G401.6 (cell line): ENCODE measurements around the gene ARHGEF18.
"Not testable (repeated sequence)": the region's sequence is repeated elsewhere in the genome, so short reads cannot be mapped to it uniquely, and the experiment has no call there.

Experiments
- FAIRE-seq: peaks from 2 replicates; lab custom pipeline; 2012; peaks lifted over from hg19 to GRCh38; lab: Jason Lieb, UNC

Gene ARHGEF18

DNA sequence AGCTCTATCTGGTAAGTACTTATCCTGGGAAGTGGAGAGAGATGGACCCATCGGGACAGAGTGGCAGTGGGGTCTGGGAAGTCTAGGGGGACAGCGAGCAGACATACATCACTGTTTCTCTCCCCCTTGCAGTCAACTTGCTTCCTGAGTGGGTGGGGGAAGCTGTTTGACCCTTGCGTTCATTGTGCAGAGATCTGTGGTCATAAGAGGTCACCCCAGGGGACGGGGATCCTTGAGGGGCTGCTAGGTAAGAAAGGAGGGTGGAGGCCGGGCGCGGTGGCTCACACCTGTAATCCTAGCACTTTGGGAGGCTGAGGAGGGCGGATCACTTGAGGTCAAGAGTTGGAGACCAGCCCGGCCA, 474 bp downstream of the ARHGEF18 start:
- FAIRE-seq = no peak

GRCh38 chr19:7349961-7350711, 1.4 kb downstream of the ARHGEF18 start:
- FAIRE-seq = no peak

DNA sequence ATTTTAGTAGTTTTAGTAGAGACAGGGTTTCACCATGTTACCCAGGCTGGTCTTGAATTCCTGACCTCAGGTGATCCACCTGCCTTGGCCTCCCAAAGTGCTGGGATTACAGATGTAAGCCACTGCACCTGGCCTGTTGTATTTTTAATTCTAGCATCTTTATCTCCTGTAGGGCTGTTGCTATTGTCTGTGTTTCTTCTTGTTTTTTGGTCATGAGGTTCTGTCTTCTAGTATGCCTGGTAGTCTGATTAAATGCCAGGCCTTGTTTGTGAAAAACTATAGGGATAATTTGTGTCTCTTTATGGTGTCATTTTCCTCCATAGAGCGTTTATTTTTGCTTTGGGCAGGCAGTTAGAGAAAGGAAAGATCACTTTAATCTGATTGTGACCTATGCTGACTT, 3.1 kb downstream of the ARHGEF18 start:
- no peak for FAIRE-seq

- no peak for FAIRE-seq
Observed at GRCh38 chr19:7355151-7355820, 6.5 kb downstream of the ARHGEF18 start.

DNA sequence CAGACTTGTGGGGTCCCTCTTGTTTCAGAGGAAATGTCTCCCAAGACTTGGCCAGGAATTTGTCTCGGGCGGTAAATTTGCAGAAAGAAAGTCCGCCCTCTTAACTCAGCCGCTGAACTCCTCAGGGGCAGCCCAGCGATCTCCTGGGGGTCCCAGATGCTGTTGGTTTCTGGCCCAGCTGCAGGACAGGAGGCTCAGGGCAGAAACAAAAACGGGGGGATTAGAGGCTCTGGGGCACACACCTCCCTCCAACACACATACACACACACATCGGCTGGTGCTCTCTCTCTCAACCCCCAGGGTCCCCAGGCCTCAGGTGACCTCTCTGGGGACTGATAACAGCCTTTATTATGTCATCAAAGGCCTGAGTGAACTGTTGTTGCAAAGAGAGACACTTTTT, 7.1 kb downstream of the ARHGEF18 start:
- no peak for FAIRE-seq

GRCh38 chr19:7356899-7357627, 8.3 kb downstream of the ARHGEF18 start:
- no peak for FAIRE-seq

- FAIRE-seq = no peak
Observed at GRCh38 chr19:7358102-7358597, 9.4 kb downstream of the ARHGEF18 start.

DNA sequence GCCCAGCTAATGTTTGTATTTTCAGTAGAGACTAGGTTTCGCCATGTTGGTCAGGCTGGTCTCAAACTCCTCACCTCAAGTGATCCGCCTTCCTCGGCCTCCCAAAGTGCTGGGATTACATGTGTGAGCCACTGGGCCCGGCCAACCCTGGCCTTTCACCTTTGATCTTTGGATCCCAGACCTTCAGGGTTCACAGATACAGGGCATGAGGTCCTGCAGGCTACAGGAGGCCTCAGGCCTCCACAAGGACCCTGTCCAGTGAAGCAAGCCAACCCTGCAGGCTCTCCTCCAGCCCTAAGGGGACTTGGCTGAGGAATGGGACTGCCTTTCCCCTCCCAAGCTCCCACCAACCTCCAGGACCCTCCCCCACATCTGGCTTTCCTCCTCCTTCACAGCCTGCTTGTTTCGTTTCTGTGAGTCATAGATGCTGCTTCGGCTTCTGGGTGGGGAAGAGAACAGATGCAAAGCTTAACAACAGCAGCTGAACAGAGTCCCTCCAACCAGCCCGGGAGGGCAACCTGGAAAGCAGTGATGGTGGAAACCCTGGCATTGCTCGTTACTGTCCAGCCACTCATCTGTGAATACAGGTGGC, 11.8 kb downstream of the ARHGEF18 start:
- no peak for FAIRE-seq

DNA sequence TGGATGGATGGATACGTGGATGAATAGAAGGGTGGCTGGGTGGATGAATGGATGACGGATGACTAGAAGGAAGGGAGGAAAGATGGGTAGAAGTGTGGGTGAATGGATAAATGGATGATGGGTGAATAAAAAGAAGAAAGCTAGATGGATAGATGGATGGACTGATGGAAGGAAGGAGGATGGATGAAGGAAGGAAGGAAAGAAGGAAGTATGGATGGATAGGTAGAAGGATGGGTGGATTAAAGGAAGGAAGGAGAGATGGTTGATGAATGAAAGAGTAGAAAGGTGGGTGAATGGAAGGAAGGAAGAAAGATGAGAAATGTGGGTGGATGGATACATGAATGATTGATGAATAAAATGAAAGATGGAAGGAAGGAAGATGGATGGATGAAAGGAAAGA, 14.5 kb downstream of the ARHGEF18 start:
- FAIRE-seq = no peak

DNA sequence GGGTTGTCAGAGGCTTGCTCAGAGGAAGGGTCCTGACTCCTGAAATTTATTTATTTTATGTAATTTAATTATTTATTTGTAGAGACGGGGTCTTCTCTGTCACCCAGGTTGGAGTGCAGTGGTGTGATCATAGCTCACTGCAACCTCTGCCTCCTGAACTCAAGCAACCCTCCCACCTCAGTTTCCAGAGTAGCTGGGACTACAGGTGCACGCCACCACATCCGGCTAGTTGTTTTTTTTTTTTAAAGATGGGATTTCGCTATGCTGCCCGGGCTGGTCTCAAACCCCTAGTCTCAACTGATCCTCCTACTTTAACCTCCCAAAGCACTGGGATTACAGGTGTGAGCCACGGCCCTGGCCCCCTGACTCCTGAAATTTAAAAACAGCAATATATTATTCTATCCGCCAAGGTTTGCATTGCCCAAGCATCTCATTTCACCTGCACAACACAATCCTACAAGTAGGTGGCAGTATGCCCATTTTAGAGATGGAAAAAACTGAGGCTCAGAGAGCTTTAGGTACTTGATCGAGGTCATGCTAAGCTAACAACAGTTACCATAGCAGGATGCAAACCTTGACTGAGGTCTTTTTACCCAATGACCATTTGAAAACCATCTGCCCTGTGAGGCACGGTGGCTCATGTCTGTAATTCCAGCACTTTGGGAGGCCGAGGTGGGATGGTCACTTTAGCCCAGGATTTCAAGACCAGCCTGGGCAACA, 18.1 kb downstream of the ARHGEF18 start:
- FAIRE-seq = peak; percentile 59

DNA sequence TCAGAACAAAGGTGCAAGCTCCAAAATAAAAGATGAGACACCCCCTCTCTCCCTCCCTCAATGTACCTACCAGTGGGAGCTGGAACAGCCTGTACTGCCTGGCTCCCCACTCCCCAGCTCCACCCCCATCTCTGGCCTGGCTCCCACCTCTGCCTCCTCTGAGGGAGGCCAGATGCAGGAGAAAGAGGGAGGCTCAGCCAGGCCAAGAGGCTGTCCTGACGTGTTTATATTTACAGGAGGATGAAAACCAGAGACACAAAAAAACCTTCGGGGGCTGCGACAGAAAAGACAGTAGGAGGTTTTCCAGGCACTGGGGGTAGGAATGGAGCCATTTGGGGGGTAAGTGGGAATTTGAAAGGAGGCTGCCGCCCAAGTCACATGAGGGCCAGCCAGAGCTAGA, 19.7 kb downstream of the ARHGEF18 start:
- FAIRE-seq = no peak

DNA sequence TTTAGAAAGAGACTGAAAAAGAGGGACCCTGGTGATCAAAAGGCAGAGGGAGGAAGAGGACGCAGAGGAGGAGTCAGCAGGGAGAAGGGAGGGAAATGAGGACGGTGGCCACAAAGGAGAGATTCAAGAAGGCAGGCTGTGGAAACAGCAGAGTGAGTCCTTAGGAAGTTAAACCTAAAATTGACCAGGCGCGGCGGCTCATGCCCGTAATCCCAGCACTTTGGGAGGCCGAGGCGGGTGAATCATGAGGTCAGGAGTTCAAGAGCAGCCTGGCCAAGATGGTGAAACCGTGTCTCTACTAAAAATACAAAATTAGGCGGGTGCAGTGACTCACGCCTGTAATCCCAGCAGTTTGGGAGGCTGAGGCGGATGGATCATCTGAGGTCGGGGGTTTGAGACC, 20.1 kb downstream of the ARHGEF18 start:
- FAIRE-seq = not testable (repeated sequence)

DNA sequence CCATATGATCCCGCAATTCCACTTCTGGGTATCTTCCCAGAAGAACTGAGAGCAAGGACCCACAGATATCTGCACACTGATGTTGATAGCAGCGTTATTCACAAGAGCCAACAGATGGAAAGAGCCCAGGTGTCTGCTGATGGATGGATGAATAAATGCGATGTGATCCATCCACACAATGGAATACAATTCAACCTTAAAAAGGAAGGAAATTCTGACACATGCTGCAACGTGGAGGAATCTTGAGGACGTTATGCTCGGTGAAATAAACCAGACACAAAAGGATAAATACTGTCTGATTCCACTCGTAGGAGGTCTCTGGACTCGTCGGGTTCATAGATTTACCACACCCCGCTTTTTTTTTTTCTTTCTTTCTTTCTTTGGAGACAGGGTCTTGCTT, 21.8 kb downstream of the ARHGEF18 start:
- no peak for FAIRE-seq

DNA sequence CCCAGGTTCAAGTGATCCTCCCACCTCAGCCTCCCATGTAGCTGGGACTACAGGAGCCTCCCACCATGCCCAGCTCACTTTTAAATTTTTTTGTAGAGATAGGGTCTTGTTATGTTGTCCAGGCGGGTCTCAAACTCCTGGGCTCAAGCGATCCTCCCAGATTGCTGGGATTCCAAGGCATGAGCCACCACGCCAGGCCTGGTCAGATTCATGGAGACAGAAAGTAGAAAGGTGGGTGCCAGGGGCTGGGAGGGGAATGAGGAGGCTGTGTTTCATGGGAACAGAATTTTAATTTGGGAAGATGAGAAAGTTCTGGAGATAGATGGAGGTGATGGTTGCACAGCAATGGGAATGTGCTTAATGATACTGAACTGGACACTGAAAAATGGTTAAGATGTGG, 22.3 kb downstream of the ARHGEF18 start:
- no peak for FAIRE-seq

DNA sequence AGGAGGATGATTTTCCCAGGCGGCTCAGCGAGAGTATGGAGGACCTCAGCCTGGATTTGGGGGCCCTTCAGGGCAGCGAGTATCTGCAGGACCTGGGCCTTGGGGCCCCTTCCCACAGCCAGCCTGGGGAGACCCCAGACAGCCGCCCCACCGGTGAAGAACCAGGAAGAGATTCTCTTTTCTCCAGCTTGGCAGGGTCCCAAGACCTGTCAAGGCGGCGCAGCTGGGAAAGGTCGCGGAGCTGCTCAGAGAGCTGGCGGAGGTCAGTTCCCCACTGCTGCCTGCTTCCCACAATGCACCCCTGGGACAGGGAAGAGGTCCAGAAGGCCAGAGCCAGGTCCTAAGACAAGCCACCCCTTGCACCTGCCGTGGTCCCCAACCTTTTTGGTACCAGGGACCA, 24.1 kb downstream of the ARHGEF18 start:
- no peak for FAIRE-seq

GRCh38 chr19:7373862-7374261, 25.1 kb downstream of the ARHGEF18 start:
- no peak for FAIRE-seq

GRCh38 chr19:7376151-7376852, 27.6 kb downstream of the ARHGEF18 start:
- no peak for FAIRE-seq

GRCh38 chr19:7377196-7377595, 28.5 kb downstream of the ARHGEF18 start:
- FAIRE-seq = no peak

- FAIRE-seq = no peak
Observed at GRCh38 chr19:7381073-7381390, 32.3 kb downstream of the ARHGEF18 start.

- no peak for FAIRE-seq
Observed at GRCh38 chr19:7382694-7383093, 34.0 kb downstream of the ARHGEF18 start.

GRCh38 chr19:7383284-7383683, 34.5 kb downstream of the ARHGEF18 start:
- FAIRE-seq = no peak

- FAIRE-seq = no peak
Observed at GRCh38 chr19:7385062-7385461, 36.3 kb downstream of the ARHGEF18 start.
